MG63 (cell line): Measurements from ENCODE around the gene TP73. TPM values are rescaled to one million over a fixed set of nuclear protein-coding genes. Genes with fewer than 3 reads are reported as not detected.
"Not testable (repeated sequence)": the region's sequence is repeated elsewhere in the genome, so short reads cannot be mapped to it uniquely, and the experiment has no call there.

Experiments
- DNase-seq: peaks from one replicate; pipeline ENCODE4 v3.0.0-alpha.2; 2020
- H3K27me3 ChIP-seq: fragments of 250-450 bp; sonication (Bioruptor Pico); 2 replicates; pipeline ENCODE4 v1.5.1; 2020; ENCODE audit warnings: mild to moderate bottlenecking, moderate library complexity
- H3K36me3 ChIP-seq: fragments of 250-450 bp; sonication (Bioruptor Pico); 2 replicates; pipeline ENCODE4 v1.5.1; 2020; ENCODE audit warnings: mild to moderate bottlenecking, moderate library complexity
- H3K4me3 ChIP-seq: fragments of 250-450 bp; sonication (Bioruptor Pico); 2 replicates; pipeline ENCODE4 v1.5.1; 2020; ENCODE audit warnings: mild to moderate bottlenecking, moderate library complexity
- H3K9me3 ChIP-seq: fragments of 250-450 bp; sonication (Bioruptor Pico); 2 replicates; pipeline ENCODE4 v1.5.1; 2020; ENCODE audit warnings: mild to moderate bottlenecking, moderate library complexity
- total RNA-seq: library from RNA; depleted of rRNA; stranded (reverse); fragments of >200 nt; shearing (Covaris generic); gene quantifications from 2 replicates; pipeline ENCODE4 v1.2.3, GENCODE V29; 2014; ENCODE audit warnings: low replicate concordance

Gene TP73
- total RNA-seq, 1 experiment from 2014 or later = 3.1 TPM

DNA sequence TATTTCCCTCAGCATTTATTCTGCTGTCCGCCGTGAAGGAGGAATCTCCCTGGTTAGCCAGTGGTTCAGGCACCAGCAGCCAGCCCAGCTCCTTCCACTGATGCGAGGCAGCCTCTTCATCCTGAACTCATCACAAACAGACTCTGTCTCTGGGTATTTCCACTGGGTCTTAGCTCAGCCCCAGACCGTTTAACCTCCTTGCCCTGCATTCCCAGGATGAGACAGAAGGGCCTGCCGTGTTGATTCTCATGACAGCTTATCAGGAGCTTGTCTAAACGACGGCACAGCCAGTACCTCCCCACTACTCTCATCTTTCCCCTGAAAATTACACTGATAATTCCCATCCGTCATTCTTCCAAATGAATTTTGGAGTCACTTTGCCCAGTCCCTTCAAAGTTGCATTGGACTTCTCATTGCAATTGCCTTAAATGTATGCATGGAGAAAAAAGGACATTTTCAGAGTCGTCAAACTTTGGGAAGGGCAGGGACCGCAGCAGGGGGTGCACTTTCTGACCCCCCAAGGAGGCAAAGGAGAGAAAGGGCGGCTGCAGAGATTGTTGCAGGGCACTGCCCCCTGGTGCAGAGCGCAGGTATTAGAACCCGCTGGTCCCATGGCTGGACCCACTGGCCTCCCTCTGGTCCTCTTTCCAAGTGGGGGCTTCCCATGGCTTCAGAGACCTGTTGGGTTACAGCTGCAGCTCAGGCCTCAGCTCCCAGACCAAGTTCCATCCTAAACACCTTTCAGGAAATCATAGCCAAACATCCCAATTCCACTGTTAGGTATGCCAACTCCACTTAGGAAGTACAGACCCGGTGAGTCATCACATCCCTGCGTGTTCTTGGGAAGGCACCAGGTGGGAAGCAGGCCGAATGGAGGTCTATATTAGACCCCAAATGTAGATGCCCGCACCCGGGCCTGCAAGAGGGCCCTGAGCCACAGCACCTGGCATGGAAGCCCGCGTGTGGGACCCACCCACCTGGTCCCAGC, 37.3 kb upstream of the TP73 start:
- Histone ChIP-seq H3K9me3 (no peaks in the 10 kb centered on the region), H3K27me3 (no peaks in the 10 kb centered on the region), H3K36me3 (peaks cover under 1% of the 10 kb centered on the region; the same call in 1 of the 2 replicates), H3K4me3 (no peak overlapping the region)
- peak; percentile 26 for DNase-seq

DNA sequence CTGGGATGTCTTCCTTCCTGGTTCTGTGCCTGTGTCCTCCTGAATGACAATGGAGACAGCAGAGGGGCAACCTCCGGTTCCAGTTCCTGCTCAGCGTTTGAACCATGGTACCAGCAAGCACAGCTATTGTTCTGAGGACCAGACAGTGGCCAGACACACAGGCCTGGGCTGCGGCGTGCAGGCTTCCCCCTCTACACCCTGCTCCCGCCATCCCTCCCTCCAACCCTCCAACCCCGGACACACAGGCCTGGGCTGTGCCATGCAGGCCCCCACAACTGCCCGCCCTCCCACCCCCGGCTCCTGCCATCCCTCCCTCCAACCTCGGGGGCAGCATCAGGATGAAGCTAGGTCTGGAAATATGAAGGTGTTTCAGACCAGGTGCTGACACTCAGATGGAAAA, 35.5 kb upstream of the TP73 start:
- H3K36me3 ChIP-seq = no peaks in the 10 kb centered on the region
- no peaks in the 10 kb centered on the region for H3K9me3 ChIP-seq
- no peak for DNase-seq
- H3K27me3 ChIP-seq = no peaks in the 10 kb centered on the region
- no peak overlapping the region for H3K4me3 ChIP-seq

DNA sequence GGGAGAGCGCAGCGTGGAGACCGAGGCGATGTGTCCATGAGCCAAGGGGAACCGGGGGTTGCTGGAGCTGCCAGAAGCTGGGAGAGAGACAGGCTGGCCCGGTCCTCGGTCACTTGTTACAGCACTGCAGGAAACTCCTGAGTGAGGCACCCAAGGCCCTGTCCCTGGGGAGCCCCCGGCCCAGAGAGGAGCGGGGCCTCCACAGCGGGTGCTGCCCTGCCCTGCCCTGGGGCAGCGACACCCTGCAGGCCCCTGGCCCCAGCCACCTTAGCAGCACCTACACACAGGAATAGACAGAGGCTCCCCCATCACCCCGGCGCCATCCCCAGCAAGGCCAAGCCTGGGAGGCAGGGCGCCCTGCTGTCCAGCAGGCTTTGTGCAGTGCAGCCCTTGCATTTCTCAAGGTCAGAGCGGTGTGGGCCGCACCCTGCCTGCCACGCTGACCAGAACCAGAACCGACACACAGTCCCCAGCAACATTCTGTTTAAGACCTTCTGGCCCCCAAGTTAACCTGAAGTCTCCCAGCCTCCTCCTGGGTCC, 34.4 kb upstream of the TP73 start:
- no peaks in the 10 kb centered on the region for H3K9me3 ChIP-seq
- no peaks in the 10 kb centered on the region for H3K27me3 ChIP-seq
- no peaks in the 10 kb centered on the region for H3K36me3 ChIP-seq
- no peak for DNase-seq
- no peak overlapping the region for H3K4me3 ChIP-seq

DNA sequence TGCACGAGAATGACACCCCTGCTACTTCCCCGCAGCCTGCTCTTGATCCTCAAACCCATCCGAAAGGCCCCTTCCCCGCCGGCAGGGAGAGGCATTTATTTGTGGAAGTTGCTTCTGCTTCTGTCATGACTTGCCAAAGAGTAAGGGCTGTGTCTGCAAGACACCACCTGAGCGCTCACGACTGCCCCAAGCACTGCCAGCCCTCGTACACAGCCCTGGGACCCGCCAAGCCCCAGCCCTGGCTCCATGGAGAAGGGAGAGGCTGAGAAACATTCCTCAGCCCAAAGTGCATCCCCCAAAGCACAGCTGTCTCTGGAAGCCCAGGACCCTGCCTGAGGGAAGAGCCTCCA, 33.8 kb upstream of the TP73 start:
- no peak for DNase-seq
- H3K27me3 ChIP-seq = no peaks in the 10 kb centered on the region
- H3K4me3 ChIP-seq = no peak overlapping the region
- no peaks in the 10 kb centered on the region for H3K36me3 ChIP-seq
- no peaks in the 10 kb centered on the region for H3K9me3 ChIP-seq

DNA sequence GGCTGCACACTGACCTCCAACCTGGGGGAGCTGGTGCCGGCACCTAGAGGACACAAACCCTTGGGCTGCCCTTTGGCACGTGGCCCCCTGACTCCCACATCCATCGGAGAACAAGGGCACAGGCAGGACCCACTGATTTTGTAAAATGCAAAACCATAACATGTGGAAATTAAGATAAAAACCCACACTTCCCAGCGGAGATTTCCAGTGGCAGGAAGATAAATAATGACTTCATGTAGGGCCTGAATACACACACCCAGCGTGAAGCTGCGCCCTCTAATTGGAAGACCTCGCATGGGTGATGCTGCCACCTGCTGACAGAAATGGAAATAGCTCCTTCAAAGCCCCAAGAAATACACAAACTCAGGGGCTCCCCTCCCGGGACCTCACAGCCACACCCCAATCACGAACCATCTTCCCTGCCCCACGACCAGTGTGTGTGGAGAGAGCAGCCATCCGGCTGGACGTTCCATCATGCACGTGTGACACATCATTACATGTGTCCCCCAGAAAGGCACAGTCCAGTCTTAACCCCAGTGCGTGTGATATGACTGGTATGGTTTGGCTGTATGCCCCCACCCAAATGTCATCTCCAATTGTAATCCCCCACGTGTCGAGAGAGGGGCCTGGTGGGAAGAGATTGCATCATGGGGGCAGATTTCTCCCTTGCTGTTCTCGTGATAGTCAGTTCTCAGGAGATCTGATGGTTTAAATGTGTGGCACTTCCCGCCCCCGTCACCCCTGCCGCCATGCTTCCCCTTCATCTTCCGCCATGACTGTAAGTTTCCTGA, 33.2 kb upstream of the TP73 start:
- H3K27me3 ChIP-seq = no peaks in the 10 kb centered on the region
- H3K4me3 ChIP-seq = no peak overlapping the region
- H3K9me3 ChIP-seq = no peaks in the 10 kb centered on the region
- DNase-seq = peak; percentile 58
- H3K36me3 ChIP-seq = no peaks in the 10 kb centered on the region

DNA sequence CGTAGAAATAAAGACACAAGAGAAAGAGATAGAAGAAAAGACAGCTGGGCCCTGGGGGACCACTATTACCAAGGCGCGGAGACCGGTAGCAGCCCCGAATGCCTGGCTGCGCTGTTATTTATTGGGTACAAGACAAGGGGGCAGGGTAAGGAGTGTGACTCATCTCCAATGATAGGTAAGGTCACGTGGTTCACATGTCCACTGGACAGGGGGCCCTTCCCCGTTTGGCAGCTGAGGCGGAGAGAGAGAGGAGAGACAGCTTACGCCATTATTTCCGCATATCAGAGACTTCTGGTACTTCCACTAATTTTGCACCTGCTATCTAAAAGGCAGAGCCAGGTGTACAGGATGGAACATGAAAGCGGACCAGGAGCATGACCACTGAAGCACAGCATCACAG, 31.6 kb upstream of the TP73 start:
- Histone ChIP-seq H3K27me3 (no peaks in the 10 kb centered on the region), H3K9me3 (no peaks in the 10 kb centered on the region), H3K4me3 (no peak overlapping the region), H3K36me3 (no peaks in the 10 kb centered on the region)
- DNase-seq = no peak

DNA sequence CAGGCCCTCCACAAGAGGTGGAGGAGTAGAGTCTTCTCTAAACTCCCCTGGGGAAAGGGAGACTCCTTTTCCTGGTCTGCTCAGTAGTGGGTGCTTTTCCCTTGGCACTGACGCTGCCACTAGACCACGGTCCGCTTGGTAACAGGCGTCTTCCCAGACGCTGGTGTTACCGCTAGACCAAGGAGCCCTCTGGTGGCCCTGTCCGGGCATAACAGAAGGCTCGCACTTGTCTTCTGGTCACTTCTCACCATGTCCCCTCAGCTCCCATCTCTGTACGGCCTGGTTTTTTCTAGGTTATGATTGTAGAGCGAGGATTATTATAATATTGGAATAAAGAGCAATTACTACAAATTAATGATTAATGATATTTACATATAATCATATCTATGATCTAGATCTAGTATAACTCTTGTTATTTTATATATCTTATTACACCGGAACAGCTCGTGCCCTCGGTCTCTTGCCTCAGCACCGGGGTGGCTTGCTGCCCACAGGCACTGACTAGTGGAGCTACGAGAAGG, 31.1 kb upstream of the TP73 start:
- not testable (repeated sequence) for H3K9me3 ChIP-seq, H3K27me3 ChIP-seq, H3K36me3 ChIP-seq, H3K4me3 ChIP-seq
- peak; percentile 64 for DNase-seq

DNA sequence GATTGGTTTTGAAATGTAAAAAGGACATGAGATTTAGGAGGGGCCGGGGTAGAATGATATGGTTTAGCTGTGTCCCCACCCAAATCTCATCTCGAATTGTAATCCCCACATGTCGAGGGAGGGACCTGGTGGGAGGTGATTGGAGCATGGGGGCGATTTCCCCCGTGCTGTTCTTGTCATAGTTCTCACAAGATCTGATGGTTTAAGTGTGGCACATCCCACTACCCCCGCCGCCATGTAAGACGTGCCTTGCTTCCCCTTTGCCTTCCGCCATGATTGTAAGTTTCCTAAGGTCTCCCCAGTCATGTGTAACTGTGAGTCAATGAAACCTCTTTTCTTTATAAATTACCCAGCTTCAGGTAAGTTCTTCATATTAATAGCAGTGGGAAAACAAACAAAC, 30.2 kb upstream of the TP73 start:
- DNase-seq, H3K4me3 ChIP-seq, H3K36me3 ChIP-seq, H3K9me3 ChIP-seq, H3K27me3 ChIP-seq: not testable (repeated sequence)

DNA sequence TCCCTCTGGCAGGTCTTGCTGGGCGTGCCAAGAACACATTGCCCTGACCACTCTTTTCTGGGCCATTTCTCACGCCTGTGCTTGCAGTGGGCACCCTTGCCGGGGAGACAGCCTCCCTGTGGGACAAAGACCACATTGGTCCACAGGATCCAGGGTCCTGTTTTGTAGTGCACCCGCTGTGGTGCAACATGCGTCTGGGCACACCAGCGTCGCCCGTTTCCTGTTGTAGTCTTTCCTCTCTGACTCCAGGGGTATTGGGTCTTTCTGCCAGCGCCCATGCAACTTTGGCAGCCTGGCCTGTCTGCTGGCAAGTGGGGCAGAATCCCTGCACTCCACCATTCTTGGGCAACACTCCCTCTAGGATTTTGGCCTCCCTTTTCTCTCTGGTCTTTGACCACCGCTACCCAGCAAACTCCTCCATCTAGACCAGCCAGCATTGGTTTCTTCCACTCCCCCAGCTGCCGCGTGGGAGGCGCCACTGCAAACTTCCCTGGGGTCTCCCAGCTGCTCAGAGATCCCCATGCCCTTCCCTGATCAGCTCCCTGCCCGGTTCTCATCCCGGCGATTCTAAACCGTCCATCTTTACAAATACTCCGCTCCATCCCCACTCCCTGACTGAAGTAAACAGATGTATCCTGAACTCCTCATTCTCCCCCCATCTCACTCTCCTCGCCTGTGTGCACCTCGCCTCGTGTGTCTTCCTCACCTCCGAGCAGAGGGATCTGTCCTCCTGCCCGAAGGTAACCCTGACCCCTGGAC, 28.7 kb upstream of the TP73 start:
- peak overlapping the region; percentile 86 for H3K4me3 ChIP-seq
- H3K9me3 ChIP-seq = no peaks in the 10 kb centered on the region
- DNase-seq = no peak

DNA sequence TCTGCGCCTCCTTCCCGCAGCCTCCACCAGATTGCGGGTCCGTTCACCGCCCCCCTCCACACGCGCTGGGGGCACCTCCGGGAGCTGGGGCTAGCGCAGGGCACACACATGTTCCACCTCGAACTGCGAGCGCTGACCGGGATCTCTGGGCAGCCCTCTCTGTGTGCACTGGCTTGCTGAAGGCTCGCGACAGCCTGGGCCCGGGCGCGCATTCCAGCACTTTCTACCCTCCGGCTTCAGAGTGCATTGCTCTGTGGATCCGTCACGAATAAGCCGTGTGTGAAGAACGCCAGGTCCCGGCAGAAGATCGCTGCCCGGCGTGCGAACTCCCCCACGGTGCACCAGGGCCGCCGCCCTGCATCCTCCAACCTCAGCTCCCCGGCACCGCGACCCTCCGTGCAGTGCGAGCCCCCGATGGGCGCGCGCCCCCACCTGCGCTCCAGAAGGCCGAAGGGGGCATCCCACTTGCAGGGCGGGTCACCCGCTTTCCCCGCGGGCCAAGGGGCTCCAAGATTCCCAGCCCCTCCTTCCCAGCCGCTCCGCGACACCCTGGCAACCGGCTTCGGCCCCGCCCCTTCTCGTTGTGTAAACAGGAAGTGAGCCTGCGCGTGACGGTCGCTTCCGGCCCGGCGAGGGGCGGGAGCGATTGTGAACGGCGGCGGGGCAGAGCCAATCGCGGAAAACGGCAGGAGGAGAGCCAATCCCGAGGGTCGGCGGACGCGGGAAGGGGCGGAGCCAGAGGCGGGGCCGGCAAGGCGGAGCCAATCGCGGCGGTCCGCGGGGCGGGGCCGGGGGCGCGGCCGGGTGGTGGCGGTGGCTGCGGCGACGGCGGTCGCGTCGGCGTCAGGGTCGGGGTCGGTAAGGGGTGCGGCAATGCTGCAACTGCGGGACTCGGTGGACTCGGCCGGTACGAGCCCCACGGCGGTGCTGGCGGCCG, 27.8 kb upstream of the TP73 start, which contains the start of gene TPRG1L:
Gene TPRG1L, plus strand, starts transcription at position 816 of the 937 bp plus-strand sequence. Its CDS starts 58 bp downstream, at position 874.
- no peaks in the 10 kb centered on the region for H3K9me3 ChIP-seq
- DNase-seq = peak; percentile 95
- H3K36me3 ChIP-seq = peaks cover 9% of the 10 kb centered on the region
- no peaks in the 10 kb centered on the region for H3K27me3 ChIP-seq
- H3K4me3 ChIP-seq = peak within 1 kb of the TSS; percentile 86

More for the DNA sequence above, 28.7 kb upstream of the TP73 start:
- Histone ChIP-seq H3K36me3 (peaks cover 9% of the 10 kb centered on the region), H3K27me3 (no peaks in the 10 kb centered on the region)

DNA sequence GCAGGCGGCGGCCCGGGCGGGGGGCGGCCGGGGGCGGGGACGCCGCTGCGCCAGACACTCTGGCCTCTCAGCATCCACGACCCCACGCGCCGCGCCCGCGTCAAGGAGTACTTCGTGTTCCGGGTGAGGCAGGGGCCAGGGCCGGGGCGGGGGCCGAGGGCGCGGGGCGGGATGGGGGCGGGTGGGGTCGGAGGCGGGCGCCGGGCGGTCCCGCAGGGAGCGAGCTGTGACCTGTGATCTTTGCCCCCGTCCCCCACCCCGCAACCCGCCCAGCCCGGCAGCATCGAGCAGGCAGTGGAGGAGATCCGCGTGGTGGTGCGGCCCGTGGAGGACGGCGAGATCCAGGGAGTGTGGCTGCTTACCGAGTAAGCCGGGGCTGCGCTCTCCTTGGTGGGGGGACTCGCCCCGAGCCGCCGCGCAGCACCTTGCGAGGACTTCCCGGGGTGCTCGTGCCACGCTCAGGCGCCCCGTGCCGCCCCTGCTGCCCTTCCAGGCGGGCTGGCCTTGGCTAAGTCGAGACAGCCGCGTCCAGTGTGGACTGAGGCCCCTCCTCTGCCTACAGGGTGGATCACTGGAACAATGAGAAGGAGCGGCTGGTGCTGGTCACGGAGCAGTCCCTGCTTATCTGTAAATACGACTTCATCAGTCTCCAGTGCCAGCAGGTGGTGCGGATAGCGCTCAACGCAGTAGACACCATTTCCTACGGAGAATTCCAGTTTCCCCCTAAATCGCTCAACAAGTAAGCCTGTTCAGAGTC, 27.0 kb upstream of the TP73 start:
- Histone ChIP-seq H3K4me3 (peak overlapping the region; percentile 86), H3K36me3 (peaks cover 9% of the 10 kb centered on the region), H3K9me3 (no peaks in the 10 kb centered on the region), H3K27me3 (no peaks in the 10 kb centered on the region)
- no peak for DNase-seq

DNA sequence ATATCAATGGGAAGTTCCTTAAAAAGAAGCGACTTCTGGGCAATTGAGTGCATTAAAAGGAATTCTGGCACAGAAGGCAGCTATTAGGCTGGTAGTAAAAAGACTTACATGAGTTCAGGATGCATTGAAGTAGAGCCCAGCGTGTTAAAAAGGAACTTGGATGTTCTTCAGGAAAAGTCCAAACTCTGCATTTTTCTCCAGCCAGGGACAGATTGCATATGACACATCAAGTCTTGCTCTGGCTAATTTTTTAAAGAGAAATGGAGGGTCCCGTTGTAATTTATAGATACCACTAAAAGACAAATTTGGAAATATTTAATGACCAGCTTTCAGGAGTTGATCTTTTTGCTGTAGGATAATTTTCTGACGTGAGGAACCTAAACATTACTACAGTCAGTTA, 26.3 kb upstream of the TP73 start:
- H3K36me3 ChIP-seq = peaks cover 9% of the 10 kb centered on the region
- peak overlapping the region; percentile 86 for H3K4me3 ChIP-seq
- H3K9me3 ChIP-seq = no peaks in the 10 kb centered on the region
- H3K27me3 ChIP-seq = no peaks in the 10 kb centered on the region
- no peak for DNase-seq

DNA sequence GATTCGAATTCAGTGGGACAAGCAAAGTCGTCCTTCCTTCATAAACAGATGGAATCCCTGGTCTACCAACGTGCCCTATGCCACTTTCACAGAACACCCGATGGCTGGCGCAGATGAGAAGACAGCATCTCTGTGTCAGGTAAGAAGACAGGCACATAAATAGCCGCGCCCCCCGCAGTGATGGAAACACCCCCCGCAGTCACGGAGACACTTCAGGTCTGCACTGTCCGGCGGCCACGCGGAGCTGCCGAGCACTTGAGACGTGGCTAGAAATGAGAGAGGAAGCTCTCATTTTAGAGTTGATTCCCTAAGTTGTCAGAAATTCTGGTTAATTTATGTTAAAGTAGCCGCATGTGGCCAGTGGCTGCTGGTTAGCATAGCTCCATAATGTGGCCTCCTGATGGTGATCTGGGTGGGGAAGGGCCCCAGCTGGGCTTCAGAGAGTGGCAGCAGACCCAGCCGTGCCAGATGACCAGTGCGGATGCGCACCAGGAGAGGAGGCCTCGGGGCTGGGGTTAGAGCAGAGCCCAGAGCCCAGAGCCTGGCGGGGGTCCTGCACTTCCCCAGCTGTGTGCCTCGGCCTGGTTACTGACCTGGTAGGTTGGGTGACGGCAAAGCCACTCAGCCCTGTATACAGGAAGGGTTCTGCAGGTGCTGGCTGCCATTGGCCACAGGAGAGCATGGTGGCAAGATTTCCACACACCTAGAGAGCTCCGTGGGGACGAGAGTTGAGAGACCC, 24.6 kb upstream of the TP73 start:
- Histone ChIP-seq H3K4me3 (no peak overlapping the region), H3K9me3 (no peaks in the 10 kb centered on the region), H3K27me3 (no peaks in the 10 kb centered on the region), H3K36me3 (peaks cover 9% of the 10 kb centered on the region)
- no peak for DNase-seq

DNA sequence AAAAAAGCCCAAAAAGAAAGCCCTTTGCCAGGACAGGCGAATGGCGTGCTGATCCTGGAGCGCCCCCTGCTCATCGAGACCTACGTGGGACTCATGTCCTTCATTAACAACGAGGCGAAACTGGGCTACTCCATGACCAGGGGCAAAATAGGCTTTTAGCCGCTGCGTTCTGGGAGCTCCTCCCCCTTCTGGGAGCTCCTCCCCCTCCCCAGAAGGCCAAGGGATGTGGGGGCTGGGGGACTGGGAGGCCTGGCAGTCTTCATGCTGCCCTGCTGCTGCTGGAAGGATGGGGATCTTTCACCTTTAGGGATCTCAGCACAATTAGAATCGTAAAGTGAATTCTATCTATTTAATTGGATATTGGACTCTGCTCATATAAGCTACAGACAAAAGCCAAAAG, 23.9 kb upstream of the TP73 start:
- H3K9me3 ChIP-seq = no peaks in the 10 kb centered on the region
- peaks cover 9% of the 10 kb centered on the region for H3K36me3 ChIP-seq
- no peak for DNase-seq
- H3K4me3 ChIP-seq = no peak overlapping the region
- H3K27me3 ChIP-seq = no peaks in the 10 kb centered on the region
